Trophoblast cell (in vitro differentiated cells and primary cell): ENCODE results near the gene TFRC. TPM values are rescaled to one million over a fixed set of nuclear protein-coding genes. Genes with fewer than 3 reads are reported as not detected.

Experiments used
- DNase-seq, 2 donors: peaks; one replicate each; pipeline ENCODE4 v3.0.0-alpha.2; 2016
- H2AFZ ChIP-seq: 2 replicates; pipeline ENCODE4 v1.6.1; 2013; ENCODE audit warnings: low read length, moderate library complexity, mild to moderate bottlenecking; ENCODE audit not compliant: insufficient read depth, poor library complexity
- H2AK5ac ChIP-seq: 2 replicates; pipeline ENCODE4 v1.6.1; 2013; ENCODE audit warnings: mild to moderate bottlenecking, low read length
- H2BK120ac ChIP-seq: 2 replicates; pipeline ENCODE4 v1.6.1; 2013; ENCODE audit warnings: low read length, mild to moderate bottlenecking, moderate library complexity; ENCODE audit not compliant: insufficient read depth, poor library complexity
- H2BK12ac ChIP-seq: 2 replicates; pipeline ENCODE4 v1.6.1; 2013; ENCODE audit warnings: mild to moderate bottlenecking, low read length, moderate library complexity
- H2BK5ac ChIP-seq: 2 replicates; pipeline ENCODE4 v1.6.1; 2013; ENCODE audit warnings: low read length, low read depth, moderate library complexity, mild to moderate bottlenecking; ENCODE audit not compliant: poor library complexity
- H3K14ac ChIP-seq: 2 replicates; pipeline ENCODE4 v1.6.1; 2013; ENCODE audit warnings: mild to moderate bottlenecking, low read length
- H3K18ac ChIP-seq: 2 replicates; pipeline ENCODE4 v1.6.1; 2013; ENCODE audit warnings: mild to moderate bottlenecking, low read length
- H3K23ac ChIP-seq: 2 replicates; pipeline ENCODE4 v1.6.1; 2013; ENCODE audit warnings: low read length
- H3K27ac ChIP-seq: 2 replicates; pipeline ENCODE4 v1.5.1; 2013; ENCODE audit warnings: low read depth, mild to moderate bottlenecking, inconsistent platforms, low read length, moderate library complexity
- H3K27me3 ChIP-seq: 2 replicates; pipeline ENCODE4 v1.6.1; 2013; ENCODE audit warnings: inconsistent platforms, mild to moderate bottlenecking, low read length, moderate library complexity; ENCODE audit not compliant: insufficient read depth
- H3K36me3 ChIP-seq, 2 experiments: 1 replicate in 1 of 2; 2 replicates in 1 of 2; pipeline ENCODE4 v1.6.1; 2013; ENCODE audit warnings: low read length in 2 of 2, mild to moderate bottlenecking in 2 of 2, moderate library complexity in 1 of 2; ENCODE audit not compliant: insufficient read depth in 2 of 2, control insufficient read depth in 1 of 2
- H3K4ac ChIP-seq: 2 replicates; pipeline ENCODE4 v1.6.1; 2013; ENCODE audit warnings: low read depth, mild to moderate bottlenecking, low read length, moderate library complexity
- H3K4me1 ChIP-seq, 2 experiments: 1 replicate in 1 of 2; 2 replicates in 1 of 2; pipeline ENCODE4 v1.6.1; 2013; ENCODE audit warnings: low read length in 2 of 2, mild to moderate bottlenecking in 2 of 2, moderate library complexity in 1 of 2; ENCODE audit not compliant: insufficient read depth in 2 of 2, control insufficient read depth in 1 of 2
- H3K4me2 ChIP-seq: 2 replicates; pipeline ENCODE4 v1.6.1; 2013; ENCODE audit warnings: inconsistent platforms, mild to moderate bottlenecking, low read length, moderate library complexity
- H3K4me3 ChIP-seq: 2 replicates; pipeline ENCODE4 v1.5.1; 2013; ENCODE audit warnings: mild to moderate bottlenecking, low read depth, low read length, inconsistent platforms
- H3K79me1 ChIP-seq: one replicate; pipeline ENCODE4 v1.6.1; 2013; ENCODE audit warnings: low read length
- H3K79me2 ChIP-seq: 2 replicates; pipeline ENCODE4 v1.6.1; 2013; ENCODE audit warnings: low read length, mild to moderate bottlenecking; ENCODE audit not compliant: control insufficient read depth, insufficient read depth, poor library complexity
- H3K9ac ChIP-seq: 2 replicates; pipeline ENCODE4 v1.6.1; 2013; ENCODE audit warnings: mild to moderate bottlenecking, low read length
- H3K9me3 ChIP-seq: 2 replicates; pipeline ENCODE4 v1.6.1; 2013; ENCODE audit warnings: low read depth, mild to moderate bottlenecking, control low read depth, inconsistent platforms, low read length; ENCODE audit not compliant: insufficient read depth
- H4K12ac ChIP-seq: 2 replicates; pipeline ENCODE4 v1.6.1; 2013; ENCODE audit warnings: low read depth, mild to moderate bottlenecking, low read length, moderate library complexity
- H4K8ac ChIP-seq: 2 replicates; pipeline ENCODE4 v1.6.1; 2013; ENCODE audit warnings: low read depth, mild to moderate bottlenecking, low read length, moderate library complexity
- H4K91ac ChIP-seq: one replicate; pipeline ENCODE4 v1.6.1; 2013; ENCODE audit warnings: low read depth, mild to moderate bottlenecking, low read length, moderate library complexity
- WGBS: extraction: QIAGEN DNeasy Blood & Tissue Kit; methylation state at CpG from one replicate; pipeline ENCODE4 v1.1.7; 2013; ENCODE audit warnings: missing lambda C conversion rate; ENCODE audit not compliant: insufficient read length, insufficient coverage; ENCODE audit errors: extremely low coverage; 5-methylcytosine and 5-hydroxymethylcytosine counted together
- polyA plus RNA-seq: library from polyadenylated mRNA; stranded (reverse); fragments of 200-250 nt; gene quantifications from 2 replicates; pipeline ENCODE4 v1.2.3, GENCODE V29; 2013

The TFRC gene
- polyA plus RNA-seq: 57.9 and 61.0 TPM in 2 replicates

DNA sequence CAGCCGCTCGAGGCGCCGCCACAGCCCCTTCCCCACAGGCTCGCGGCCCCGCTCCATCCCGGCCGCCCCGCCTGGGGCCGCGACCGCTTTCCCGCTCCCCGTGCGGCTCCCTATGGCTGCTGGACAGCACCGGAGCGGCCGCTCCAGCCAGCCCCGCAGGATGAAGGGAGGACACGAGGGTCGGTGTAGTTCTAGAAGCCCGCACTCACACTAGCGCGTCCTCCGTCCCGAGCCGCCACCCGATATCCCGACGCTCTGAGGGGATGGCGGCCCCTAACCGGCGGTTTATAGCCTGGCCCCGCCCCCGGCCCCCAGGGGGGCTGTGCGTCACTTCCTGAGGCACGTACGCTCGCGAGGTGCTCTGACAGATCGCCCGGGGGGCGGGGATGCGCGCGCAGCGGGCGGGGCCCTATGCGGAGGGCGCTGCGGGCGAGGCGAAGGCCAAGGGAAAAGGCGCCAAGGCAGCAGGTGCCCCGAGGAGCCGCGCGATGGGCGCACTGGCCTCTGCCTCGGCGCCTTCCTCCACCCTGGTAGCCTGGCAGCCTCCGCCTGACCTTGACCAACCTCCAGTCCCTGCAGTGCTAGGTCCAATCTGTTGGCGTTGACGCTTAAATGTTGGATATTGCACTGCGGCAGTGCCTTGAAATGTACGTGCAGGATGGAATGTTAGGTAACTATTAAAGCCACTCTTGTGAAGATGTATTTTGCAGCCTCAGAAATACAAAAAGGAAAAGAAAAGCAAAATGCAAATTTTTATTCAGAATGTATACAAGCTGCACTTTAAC, at the start of gene TFRC:
Gene TFRC (minus strand): TSS at position 257 of the 785 bp plus-strand sequence. CDS start 4,991 bp downstream, outside the sequence.
- H2BK120ac ChIP-seq: peak within 1 kb of the TSS; percentile 27
- H4K8ac ChIP-seq: peak within 1 kb of the TSS; percentile 79
- H3K9me3 ChIP-seq: no peaks in the 10 kb centered on the region
- peak within 1 kb of the TSS; percentile 36 for H2BK5ac ChIP-seq
- H2AFZ ChIP-seq: peak within 1 kb of the TSS; percentile 80
- no peak within 1 kb of the TSS for H3K23ac ChIP-seq
- H4K12ac ChIP-seq: peak within 1 kb of the TSS; percentile 49
- H3K36me3 ChIP-seq: peaks cover 0 to 2% of the 10 kb centered on the region in 2 experiments
- peak within 1 kb of the TSS; percentile 53 for H3K27ac ChIP-seq
- peak within 1 kb of the TSS; percentile 81 for H3K18ac ChIP-seq
- peak within 1 kb of the TSS; percentile 90 for H3K4me3 ChIP-seq
- H3K14ac ChIP-seq: peak within 1 kb of the TSS; percentile 71
- H3K4me2 ChIP-seq: peak within 1 kb of the TSS; percentile 82
- WGBS: no CpG with 5 or more reads among the region's 67 CpGs
- H3K9ac ChIP-seq: peak within 1 kb of the TSS; percentile 44
- no peaks in the 10 kb centered on the region for H3K27me3 ChIP-seq
- peaks cover 0 to 1% of the 10 kb centered on the region in 2 experiments for H3K4me1 ChIP-seq
- peak within 1 kb of the TSS; percentile 86 for H3K4ac ChIP-seq
- peaks cover 5% of the 10 kb centered on the region for H3K79me1 ChIP-seq
- peak within 1 kb of the TSS; percentile 41 for H2AK5ac ChIP-seq
- peaks cover 16% of the 10 kb centered on the region for H3K79me2 ChIP-seq
- DNase-seq: peak; percentile 94 to 97
- H4K91ac ChIP-seq: peak within 1 kb of the TSS; percentile 85
- H2BK12ac ChIP-seq: no peak within 1 kb of the TSS

DNA sequence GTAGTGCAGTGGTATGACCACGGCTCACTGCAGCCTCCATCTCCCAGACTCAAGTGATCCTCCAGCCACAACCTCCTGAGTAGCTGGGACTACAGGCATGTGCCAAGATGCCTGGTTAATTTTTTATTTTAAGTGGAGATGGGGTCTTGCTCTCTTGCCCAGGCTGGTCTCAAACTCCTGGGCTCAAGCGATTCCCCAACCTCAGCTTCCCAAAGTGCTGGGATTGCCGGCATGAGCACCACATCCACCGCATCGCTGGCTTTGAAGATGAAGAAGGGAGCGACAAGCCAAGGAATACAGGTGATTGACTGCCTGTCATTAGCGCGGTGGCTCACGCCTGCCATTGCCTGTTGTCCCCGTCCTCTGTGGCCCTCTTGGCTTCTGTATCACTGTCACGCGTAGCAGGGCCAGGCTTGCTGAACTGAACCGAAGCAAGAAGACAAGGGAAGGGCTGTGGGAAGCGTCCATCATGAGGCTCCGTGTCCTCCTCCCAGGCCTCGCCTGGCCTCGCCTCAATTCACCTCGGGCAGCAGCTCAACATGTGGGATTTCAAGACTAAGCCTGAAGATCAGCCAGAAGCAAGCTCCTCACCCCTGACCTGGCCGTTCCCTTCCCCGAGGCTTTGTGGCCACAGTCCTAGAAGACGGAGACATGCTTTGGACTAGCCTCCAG, 46.4 kb upstream of the TFRC start:
- H4K91ac ChIP-seq: peak overlapping the region; percentile 92
- H4K12ac ChIP-seq: no peak overlapping the region
- H3K9ac ChIP-seq: no peak overlapping the region
- peak overlapping the region; percentile 77 for H3K14ac ChIP-seq
- peaks cover 10% of the 10 kb centered on the region for H3K79me1 ChIP-seq
- peaks cover 2% of the 10 kb centered on the region for H3K79me2 ChIP-seq
- H3K27me3 ChIP-seq: no peaks in the 10 kb centered on the region
- no peak overlapping the region for H3K27ac ChIP-seq
- no CpG with 5 or more reads among the region's 21 CpGs for WGBS
- H3K4me2 ChIP-seq: no peak overlapping the region
- H2AFZ ChIP-seq: no peak overlapping the region
- H3K4me3 ChIP-seq: no peak overlapping the region
- peak overlapping the region; percentile 19 for H2BK120ac ChIP-seq
- peak overlapping the region; percentile 58 for H2BK12ac ChIP-seq
- H3K18ac ChIP-seq: peak overlapping the region; percentile 4
- no peaks in the 10 kb centered on the region for H3K9me3 ChIP-seq
- no peak overlapping the region for H4K8ac ChIP-seq
- peak overlapping the region; percentile 12 for H2AK5ac ChIP-seq
- H3K36me3 ChIP-seq: no peaks in the 10 kb centered on the region
- peaks cover 12 to 18% of the 10 kb centered on the region in 2 experiments for H3K4me1 ChIP-seq
- no peak overlapping the region for H3K23ac ChIP-seq
- no peak overlapping the region for H3K4ac ChIP-seq
- H2BK5ac ChIP-seq: peak overlapping the region; percentile 61
- no peak for DNase-seq

DNA sequence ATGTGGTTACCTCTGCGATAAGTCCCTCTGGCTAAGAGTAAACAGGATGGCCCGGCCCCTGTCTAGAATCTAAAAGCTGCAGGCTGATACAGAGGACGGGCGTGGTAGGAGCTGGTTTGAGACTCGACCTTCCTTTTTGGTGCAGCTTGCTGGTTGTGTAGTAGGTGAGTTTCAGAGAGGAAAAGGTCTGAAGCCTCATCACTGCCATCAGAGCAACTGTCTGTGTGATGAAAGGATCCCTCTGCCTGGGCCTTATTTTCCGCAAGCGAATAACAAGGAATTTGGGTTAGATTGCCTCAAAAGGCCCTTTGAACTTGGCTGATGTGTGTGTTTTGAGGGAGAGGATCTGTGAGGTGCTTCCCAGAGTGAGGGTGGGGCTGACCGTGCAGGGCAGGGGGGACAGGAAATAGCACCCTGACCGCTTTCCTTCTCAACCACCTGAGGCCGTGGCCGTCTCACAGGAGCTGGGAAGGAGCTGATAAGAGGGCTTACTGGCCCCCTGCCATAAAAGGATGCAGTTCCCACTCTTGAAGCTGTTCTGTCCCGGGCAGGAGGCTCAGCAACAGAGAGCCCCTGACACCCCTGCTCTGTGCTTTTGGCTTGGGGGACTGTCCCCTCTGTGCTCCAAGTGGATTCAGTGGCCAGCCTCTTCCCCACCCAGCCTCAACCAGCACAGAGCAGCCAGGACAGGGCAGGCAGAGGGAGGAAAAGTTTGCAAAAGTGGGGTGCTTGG, 45.6 kb upstream of the TFRC start:
- H3K4me1 ChIP-seq: peaks cover 19 to 24% of the 10 kb centered on the region in 2 experiments
- H3K9me3 ChIP-seq: no peaks in the 10 kb centered on the region
- peak overlapping the region; percentile 60 for H4K12ac ChIP-seq
- H3K23ac ChIP-seq: peak overlapping the region; percentile 30
- H3K27me3 ChIP-seq: no peaks in the 10 kb centered on the region
- H3K4me2 ChIP-seq: peak overlapping the region; percentile 15
- H3K9ac ChIP-seq: no peak overlapping the region
- no peak overlapping the region for H3K4me3 ChIP-seq
- peak overlapping the region; percentile 77 for H4K8ac ChIP-seq
- peak overlapping the region; percentile 92 for H4K91ac ChIP-seq
- peak overlapping the region; percentile 62 for H2AFZ ChIP-seq
- H3K36me3 ChIP-seq: no peaks in the 10 kb centered on the region
- H3K79me1 ChIP-seq: peaks cover 18% of the 10 kb centered on the region
- H2BK120ac ChIP-seq: peak overlapping the region; percentile 80
- peak overlapping the region; percentile 11 for H3K4ac ChIP-seq
- H3K18ac ChIP-seq: peak overlapping the region; percentile 61
- WGBS: no CpG with 5 or more reads among the region's 12 CpGs
- H2BK12ac ChIP-seq: peak overlapping the region; percentile 82
- H2BK5ac ChIP-seq: peak overlapping the region; percentile 61
- peaks cover 2% of the 10 kb centered on the region for H3K79me2 ChIP-seq
- H2AK5ac ChIP-seq: peak overlapping the region; percentile 71
- peak in 1 of 2 donors; percentile 52 for DNase-seq
- peak overlapping the region; percentile 77 for H3K14ac ChIP-seq
- peak overlapping the region; percentile 61 for H3K27ac ChIP-seq

DNA sequence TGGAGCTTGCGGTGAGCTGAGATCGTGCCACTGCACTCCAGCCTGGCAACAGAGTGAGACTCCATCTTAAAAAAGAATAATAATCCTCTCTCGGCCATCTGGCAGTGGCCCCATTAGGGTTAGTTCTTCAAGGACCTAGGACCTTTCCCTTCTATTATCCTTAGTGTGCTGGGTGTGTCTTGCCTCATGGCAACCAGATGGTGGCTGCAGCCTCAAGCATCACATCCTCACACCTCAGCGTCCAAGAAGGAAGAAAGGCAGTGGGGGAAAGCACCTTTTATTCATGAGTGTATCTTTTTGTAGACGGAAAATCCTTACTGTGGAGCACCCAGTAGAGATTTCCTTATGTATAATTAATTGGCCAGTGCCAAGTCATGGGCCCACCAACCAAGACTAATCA, 42.7 kb upstream of the TFRC start:
- H3K9ac ChIP-seq: no peak overlapping the region
- H4K12ac ChIP-seq: no peak overlapping the region
- H2BK5ac ChIP-seq: no peak overlapping the region
- no peak overlapping the region for H3K23ac ChIP-seq
- no peak overlapping the region for H3K4me2 ChIP-seq
- H2AFZ ChIP-seq: no peak overlapping the region
- WGBS: no CpG with 5 or more reads among the region's 5 CpGs
- H3K14ac ChIP-seq: no peak overlapping the region
- H3K4ac ChIP-seq: no peak overlapping the region
- peaks cover 24% of the 10 kb centered on the region for H3K79me1 ChIP-seq
- peak overlapping the region; percentile 47 for H2BK120ac ChIP-seq
- no peak overlapping the region for H4K8ac ChIP-seq
- H3K27ac ChIP-seq: no peak overlapping the region
- peaks cover 26 to 27% of the 10 kb centered on the region in 2 experiments for H3K4me1 ChIP-seq
- no peak overlapping the region for H3K4me3 ChIP-seq
- H2BK12ac ChIP-seq: peak overlapping the region; percentile 67
- H3K79me2 ChIP-seq: peaks cover 2% of the 10 kb centered on the region
- no peaks in the 10 kb centered on the region for H3K9me3 ChIP-seq
- no peaks in the 10 kb centered on the region for H3K36me3 ChIP-seq
- H2AK5ac ChIP-seq: no peak overlapping the region
- DNase-seq: no peak
- H3K18ac ChIP-seq: no peak overlapping the region
- no peak overlapping the region for H4K91ac ChIP-seq
- no peaks in the 10 kb centered on the region for H3K27me3 ChIP-seq
